ENCODE results near the gene RANBP9. TPM values are rescaled to one million over a fixed set of nuclear protein-coding genes. Genes with fewer than 3 reads are reported as not detected.

RANBP9 gene
- total and polyA plus RNA-seq, 2 donors (not counting 3 experiments of a cell fraction or from before 2014, with no cell fraction given): 15.1 to 40.2 TPM

DNA sequence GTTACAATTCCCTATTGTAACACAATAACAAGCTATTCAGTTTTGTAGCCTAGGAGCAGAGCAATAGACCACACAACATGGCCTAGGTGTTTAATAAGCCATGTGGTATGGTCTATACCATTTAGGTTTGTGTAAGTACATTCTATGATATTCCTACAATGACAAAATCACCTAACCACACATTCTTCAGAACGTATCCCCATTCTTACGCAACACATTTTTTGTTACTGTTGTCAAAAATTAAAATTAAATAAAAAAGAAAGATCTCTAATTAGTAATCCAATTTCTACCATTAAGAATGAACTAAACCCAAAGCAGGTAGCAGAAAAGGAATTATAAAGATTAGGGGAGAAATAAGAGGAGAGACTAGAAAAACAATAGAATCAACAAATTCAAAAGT is 44.0 kb downstream of the RANBP9 start:
- intact Hi-C loops (cut with micrococcal nuclease) (no loop called here), dilution Hi-C loops (cut with MboI; ENCODE audit: extremely low pct_ligation_motif_present, low sequenced_read_pairs) (no loop called here)
- H3K79me2 ChIP-seq (ENCODE audit: control insufficient read depth, insufficient read depth, low read length): peaks cover 92% of the 10 kb centered on the region
- H3K9me3 ChIP-seq (replicated peaks; ENCODE audit: control insufficient read depth, insufficient read depth, low read length): no peaks in the 10 kb centered on the region
- BruUV-seq (replicated peaks): no TSS peak
- ChIA-PET POLR2A (no interaction called here), CTCF (interaction anchor here (1.3 to 1.8 kb wide), 2 partner anchors 9 to 52 kb away, joined by 3 to 5 read pairs; partner anchors contain the start of gene NOL7)
- H2AFZ ChIP-seq (ENCODE audit: low read depth, low read length): no peak overlapping the region
- FAIRE-seq (no peak), DNase-seq (ENCODE audit: low read depth, low spot score) (no peak)
- H3K36me3 ChIP-seq (ENCODE audit: control insufficient read depth in 2 of 2, extremely low read depth in 1 of 2, insufficient read depth in 2 of 2, low read length in 2 of 2): no peaks in the 10 kb centered on the region
- peaks cover 16% of the 10 kb centered on the region for H4K20me1 ChIP-seq (replicated peaks; ENCODE audit: control insufficient read depth, extremely low read depth, insufficient read depth, low read length)
- H3K9me1 ChIP-seq (replicated peaks; ENCODE audit: control insufficient read depth, extremely low read depth, insufficient read depth, low read length): no peaks in the 10 kb centered on the region
- no peaks in the 10 kb centered on the region for H3K4me1 ChIP-seq (ENCODE audit: control insufficient read depth, extremely low read depth, insufficient read depth, low read length)
- H3K27ac ChIP-seq (ENCODE audit: insufficient read depth, low read depth, low read length): no peak overlapping the region
- no peaks in the 10 kb centered on the region for H3K27me3 ChIP-seq (ENCODE audit: control insufficient read depth in 2 of 2, insufficient read depth in 2 of 2, low read length in 2 of 2)
- no peak overlapping the region for H3K9ac ChIP-seq (replicated peaks; ENCODE audit: extremely low read depth, insufficient read depth, low read length)
- TF ChIP-seq CTCF (IDR thresholded peaks at IDR 0.05; ENCODE audit: extremely low read depth in 1 of 2, insufficient read depth in 1 of 2, low read depth in 1 of 2, low read length in 2 of 2): no peak
- TF ChIP-seq POLR2AphosphoS5 (IDR thresholded peaks at IDR 0.05; ENCODE audit: insufficient read depth, low read depth, low read length): no peak
- no peak for TF ChIP-seq MAX (IDR thresholded peaks at IDR 0.05; ENCODE audit: insufficient read depth, insufficient read length)
- no peak for TF ChIP-seq EZH2 (IDR thresholded peaks at IDR 0.05; ENCODE audit: borderline replicate concordance, low read depth, low read length, severe bottlenecking)
- TF ChIP-seq JUN (IDR thresholded peaks at IDR 0.05; ENCODE audit: borderline replicate concordance, insufficient read depth, insufficient read length, low read depth): no peak
- no peak for TF ChIP-seq MYC (IDR thresholded peaks at IDR 0.05; ENCODE audit: low read depth, low read length)
- no peak for TF ChIP-seq GATA2 (IDR thresholded peaks at IDR 0.05; ENCODE audit: insufficient read depth, insufficient read length, low read depth, low read length)
- TF ChIP-seq POLR2A (IDR thresholded peaks at IDR 0.05; ENCODE audit: low read depth, low read length): no peak
- no peak for TF ChIP-seq FOS (IDR thresholded peaks at IDR 0.05; ENCODE audit: borderline replicate concordance, insufficient read depth, low read length)
- H3K4me3 ChIP-seq (replicated peaks in 1 of 3; ENCODE audit: insufficient read depth in 1 of 3, low read depth in 1 of 3, low read length in 3 of 3): no peak overlapping the region
- H3K4me2 ChIP-seq (ENCODE audit: insufficient read depth, low read length): no peak overlapping the region

Data from endothelial cell of umbilical vein (primary cell).